SK-N-MC (cell line): ENCODE measurements around the gene MMP14.

Experiments used
- EZH2 ChIP-seq: fragments of 200-600 bp; sonication (generic); IDR thresholded peaks from one replicate; pipeline ENCODE4 v1.6.1; 2017; ENCODE audit warnings: antibody characterized with exemption
- FOXP2 ChIP-seq: optimal IDR thresholded peaks from 2 replicates; pipeline ENCODE3; 2011; ENCODE audit warnings: mild to moderate bottlenecking, moderate library complexity; ENCODE audit not compliant: insufficient read depth; ENCODE audit errors: extremely low read length, control extremely low read depth

DNA sequence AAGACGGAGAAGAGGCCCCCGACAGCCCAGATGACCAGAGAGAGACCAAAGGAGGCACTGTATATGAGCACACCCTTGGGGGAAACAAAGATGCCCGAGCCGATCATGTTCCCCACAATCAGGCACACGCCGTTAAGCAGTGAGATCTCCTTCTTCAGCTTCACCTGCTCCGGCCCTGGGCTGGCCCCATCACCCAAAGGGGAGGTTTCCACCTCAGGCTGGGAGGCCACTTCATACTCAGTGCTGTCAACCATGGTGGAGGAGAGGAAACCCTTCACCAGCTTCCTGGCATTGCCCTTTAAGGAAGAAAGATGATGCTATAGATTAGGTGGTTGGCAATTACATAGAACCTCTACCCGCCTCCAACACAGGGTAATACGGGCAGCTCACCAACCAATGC is 23.2 kb upstream of the MMP14 start:
- TF ChIP-seq EZH2 (no peak), FOXP2 (no peak)
